ENCODE measurements around the gene WRNIP1. TPM values are rescaled to one million over a fixed set of nuclear protein-coding genes. Genes with fewer than 3 reads are reported as not detected.

The WRNIP1 gene
- total RNA-seq, 1 experiment from 2014 or later: 85.9 TPM

Other genes starting within 250 kb of the WRNIP1 start
- 0.12 and 0.24 TPM in 2 replicates for gene MYLK4, start 14.5 kb upstream of the WRNIP1 start, total RNA-seq (2014; rRNA removed; shearing (Covaris generic))
- 12.9 and 15.0 TPM in 2 replicates for gene SERPINB1, start 76.5 kb downstream of the WRNIP1 start, total RNA-seq (2014; rRNA removed; shearing (Covaris generic))
- not detected in 2 replicates for gene SERPINB9, start 137.9 kb downstream of the WRNIP1 start, total RNA-seq (2014; rRNA removed; shearing (Covaris generic))
- 121 and 141 TPM in 2 replicates for gene SERPINB6, start 206.2 kb downstream of the WRNIP1 start, total RNA-seq (2014; rRNA removed; shearing (Covaris generic))
- 61.6 and 74.5 TPM in 2 replicates for gene NQO2, start 234.5 kb downstream of the WRNIP1 start, total RNA-seq (2014; rRNA removed; shearing (Covaris generic))